WI38 (cell line): Measurements from ENCODE around the gene SPECC1.

Experiments used
- H3K4me3 ChIP-seq: 2 replicates; pipeline ENCODE4 v1.5.1; 2011; ENCODE audit warnings: low read depth, mild to moderate bottlenecking, control low read depth, low read length
- CTCF ChIP-seq: IDR thresholded peaks from 2 replicates; pipeline ENCODE4 v1.5.1; 2012; ENCODE audit warnings: low read depth, mild to moderate bottlenecking, control low read depth, low read length

The SPECC1 gene

GRCh38 chr17:20040216-20040615 lies 31.1 kb downstream of the SPECC1 start:
- H3K4me3 ChIP-seq = no peak overlapping the region
- TF ChIP-seq CTCF = no peak

GRCh38 chr17:20043021-20043420 lies 33.9 kb downstream of the SPECC1 start:
- no peak overlapping the region for H3K4me3 ChIP-seq
- TF ChIP-seq CTCF = no peak

GRCh38 chr17:20045476-20045875 lies 36.3 kb downstream of the SPECC1 start:
- no peak overlapping the region for H3K4me3 ChIP-seq
- no peak for TF ChIP-seq CTCF

- no peak overlapping the region for H3K4me3 ChIP-seq
- TF ChIP-seq CTCF = no peak
These were observed 37.5 kb downstream of the SPECC1 start for GRCh38 chr17:20046629-20047028.

GRCh38 chr17:20051624-20052023 lies 42.5 kb downstream of the SPECC1 start:
- no peak overlapping the region for H3K4me3 ChIP-seq
- no peak for TF ChIP-seq CTCF

- no peak for TF ChIP-seq CTCF
- no peak overlapping the region for H3K4me3 ChIP-seq
These were observed 44.3 kb downstream of the SPECC1 start for GRCh38 chr17:20053361-20053964.

GRCh38 chr17:20059728-20060188 lies 50.6 kb downstream of the SPECC1 start:
- no peak overlapping the region for H3K4me3 ChIP-seq
- TF ChIP-seq CTCF = no peak
